ENCODE results near the gene LIN28A.
A peak's percentile ranks its signal among the peaks of the same experiment; 100 is the strongest.

LIN28A gene

DNA sequence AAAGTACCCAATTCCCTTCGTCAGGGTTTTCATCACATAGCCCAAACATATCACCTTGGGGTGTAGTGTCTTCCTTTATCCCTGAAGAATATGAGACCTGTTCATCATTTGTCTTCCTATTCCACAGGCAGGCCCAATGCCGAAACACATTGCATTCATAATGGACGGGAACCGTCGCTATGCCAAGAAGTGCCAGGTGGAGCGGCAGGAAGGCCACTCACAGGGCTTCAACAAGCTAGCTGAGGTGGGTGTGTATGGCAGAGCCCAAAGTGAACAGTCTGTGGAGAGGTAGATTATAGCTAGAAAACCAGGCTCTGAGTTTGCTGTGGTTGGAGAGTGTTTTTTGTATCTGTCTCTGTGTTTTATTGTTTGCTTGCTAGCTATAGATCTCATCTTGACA is 27.4 kb downstream of the LIN28A start:
- peak in 1 of 14 donors; percentile 61 for DNase-seq

DNA sequence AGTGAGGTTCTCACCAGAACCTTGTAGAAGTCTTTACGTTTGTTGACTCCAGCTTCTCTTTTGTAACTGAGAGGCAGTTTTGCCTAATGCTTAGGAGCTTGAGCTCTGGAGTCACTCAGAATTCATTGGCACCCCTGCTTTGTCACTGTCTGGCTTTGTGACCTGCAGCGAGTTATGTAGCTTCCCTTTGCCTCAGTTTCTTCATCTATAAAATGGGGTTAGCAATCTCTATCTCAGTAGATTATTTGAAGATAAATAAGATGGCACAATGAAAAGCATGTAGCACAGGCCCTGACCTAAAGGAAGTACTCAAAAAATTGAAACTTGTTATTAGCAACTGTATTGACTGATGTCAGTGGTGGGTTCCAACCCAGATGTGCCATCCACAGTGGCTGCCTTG is 29.6 kb downstream of the LIN28A start:
- DNase-seq: no peak

- no peak for DNase-seq
These were observed 39.3 kb downstream of the LIN28A start for GRCh38 chr1:26449868-26450267.

DNA sequence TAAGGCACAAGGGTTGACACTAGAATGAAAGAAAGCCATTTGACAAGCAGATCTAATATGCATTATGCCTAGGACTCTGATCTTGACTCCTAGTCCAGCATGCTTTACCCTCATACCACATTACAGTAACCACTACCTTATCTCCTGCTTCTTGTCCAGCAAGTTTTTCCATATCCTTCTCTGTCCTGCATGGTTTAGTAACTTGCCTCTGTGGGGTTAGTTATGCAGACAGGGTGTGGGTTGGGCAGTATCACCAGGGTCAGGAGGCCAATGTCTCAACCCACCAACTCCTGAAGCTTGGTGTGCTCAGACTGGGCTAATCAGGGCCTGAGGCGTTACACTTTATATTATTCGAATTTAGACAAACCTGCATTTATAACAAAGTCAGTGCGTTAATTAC is 40.3 kb downstream of the LIN28A start:
- no peak for DNase-seq

GRCh38 chr1:26452459-26453183 is 42.0 kb downstream of the LIN28A start:
- no peak for DNase-seq

GRCh38 chr1:26459148-26459547 is 48.5 kb downstream of the LIN28A start:
- no peak for DNase-seq

- DNase-seq: no peak
These were observed 49.0 kb downstream of the LIN28A start for GRCh38 chr1:26459573-26460031.

DNA sequence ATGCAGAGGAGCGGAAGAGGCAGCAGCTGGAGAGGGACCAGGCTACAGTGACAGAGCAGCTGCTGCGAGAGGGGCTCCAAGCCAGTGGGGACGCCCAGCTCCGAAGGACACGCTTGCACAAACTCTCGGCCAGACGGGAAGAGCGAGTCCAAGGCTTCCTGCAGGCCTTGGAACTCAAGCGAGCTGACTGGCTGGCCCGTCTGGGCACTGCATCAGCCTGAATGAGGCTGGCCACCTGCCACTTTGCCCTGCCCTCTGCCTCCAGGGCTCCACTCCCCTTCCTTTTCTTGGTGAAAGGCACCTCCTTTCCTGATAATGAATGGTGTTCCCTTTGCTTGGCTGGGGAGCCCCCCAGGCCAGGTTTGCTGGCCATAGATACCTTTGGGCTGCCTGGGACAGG is 58.3 kb downstream of the LIN28A start:
- peak in 7 of 14 donors; percentile 11 to 36 (median 26) for DNase-seq

GRCh38 chr1:26469558-26469957 is 58.9 kb downstream of the LIN28A start:
- DNase-seq: no peak

- peak in 1 of 14 donors; percentile 35 for DNase-seq
These were observed 60.4 kb downstream of the LIN28A start for GRCh38 chr1:26470878-26471497.

- peak in 12 of 14 donors; percentile 31 to 88 (median 62) for DNase-seq
These were observed 61.1 kb downstream of the LIN28A start for GRCh38 chr1:26471498-26472319.

- DNase-seq: peak; percentile 62 to 90 (median 86)
These were observed 61.8 kb downstream of the LIN28A start, which contains the start of gene HMGN2 for GRCh38 chr1:26472320-26472900. HMGN2 (plus strand) TSS chr1:26472440; CDS start chr1:26472613, 173 bp downstream.

DNA sequence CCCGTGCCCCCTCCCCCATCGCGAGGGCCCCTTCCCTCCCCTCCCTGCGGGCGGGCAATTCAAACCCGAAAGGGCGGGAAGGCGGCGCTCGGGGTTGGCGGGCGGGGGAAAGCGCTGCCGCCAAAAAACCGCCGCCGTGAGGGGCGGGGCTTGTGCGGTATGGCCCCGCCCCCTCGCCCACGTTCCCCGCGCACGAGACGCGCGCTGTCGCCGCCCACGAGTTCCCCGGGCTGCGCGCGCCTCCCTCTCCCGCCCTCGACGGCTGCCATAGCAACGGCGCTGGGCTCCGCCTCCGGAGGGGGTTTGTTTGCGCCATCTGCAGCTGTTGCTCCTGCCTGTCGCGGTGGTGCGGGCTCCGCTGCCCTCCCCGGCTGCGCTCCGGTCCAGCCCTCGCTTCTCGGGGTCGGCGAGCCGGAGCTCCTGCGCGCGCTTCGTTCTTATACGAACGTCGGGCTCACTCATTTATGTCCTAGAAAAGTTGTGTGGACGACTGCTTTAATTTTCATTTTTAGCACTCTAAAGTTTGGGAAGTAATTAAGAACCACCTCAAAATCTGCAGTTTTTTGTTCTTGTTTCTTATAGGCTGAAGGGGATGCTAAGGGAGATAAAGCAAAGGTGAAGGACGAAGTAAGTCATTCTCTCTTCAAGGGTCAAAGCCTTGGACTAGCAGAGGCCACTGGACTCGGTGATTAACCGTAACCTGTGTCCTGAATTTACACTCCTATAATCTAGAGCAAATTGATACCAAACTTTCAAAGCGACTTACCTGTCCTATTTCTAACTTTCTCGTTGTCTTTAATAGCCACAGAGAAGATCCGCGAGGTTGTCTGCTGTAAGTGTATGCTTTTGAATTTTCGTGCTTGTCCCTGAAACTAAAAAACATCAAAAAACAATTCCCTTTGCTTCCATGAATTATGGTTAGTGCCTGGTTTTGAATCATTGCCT is 62.6 kb downstream of the LIN28A start:
- DNase-seq: peak; percentile 55 to 95 (median 90)

DNA sequence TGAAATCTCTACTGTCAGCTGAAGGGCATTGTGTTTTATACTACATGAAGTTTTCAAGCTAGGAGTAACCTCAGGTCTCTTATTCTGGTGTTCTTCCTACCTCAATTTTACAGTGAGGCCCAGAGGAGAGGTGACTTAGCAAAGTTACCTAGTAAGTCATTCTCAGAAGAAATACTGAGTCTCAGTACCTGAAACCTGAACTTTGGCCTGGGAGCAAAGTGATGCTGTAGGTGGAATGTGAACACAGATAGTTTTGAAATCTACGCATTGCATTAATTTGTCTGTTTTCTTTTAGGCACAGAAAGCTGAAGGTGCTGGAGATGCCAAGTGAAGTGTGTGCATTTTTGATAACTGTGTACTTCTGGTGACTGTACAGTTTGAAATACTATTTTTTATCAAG is 64.2 kb downstream of the LIN28A start:
- no peak for DNase-seq

- DNase-seq: no peak
These were observed 65.4 kb downstream of the LIN28A start for GRCh38 chr1:26475989-26476388.

DNA sequence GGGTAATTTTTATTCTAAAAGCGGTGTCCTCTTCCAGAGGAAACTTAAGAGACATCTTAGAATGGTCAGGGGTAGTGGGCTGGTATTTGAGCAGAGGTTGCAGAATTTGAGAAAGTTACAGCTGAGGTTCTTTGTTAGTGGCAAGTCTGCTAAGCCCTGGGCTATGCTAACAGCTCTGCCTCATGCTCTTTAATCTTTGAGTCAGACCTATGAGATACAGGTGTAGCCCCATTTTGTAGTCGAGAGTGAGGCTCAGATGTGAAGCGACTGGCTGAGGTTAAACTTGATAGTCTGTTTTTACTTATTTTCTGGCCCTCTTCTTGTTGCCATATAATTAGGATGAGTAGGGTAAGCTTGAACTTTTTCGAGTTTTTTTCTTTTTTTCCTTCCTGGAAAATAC is 66.3 kb downstream of the LIN28A start:
- DNase-seq: no peak

GRCh38 chr1:26477446-26478152 is 67.0 kb downstream of the LIN28A start:
- no peak for DNase-seq

- DNase-seq: no peak
These were observed 67.5 kb downstream of the LIN28A start for GRCh38 chr1:26478159-26478558.

DNA sequence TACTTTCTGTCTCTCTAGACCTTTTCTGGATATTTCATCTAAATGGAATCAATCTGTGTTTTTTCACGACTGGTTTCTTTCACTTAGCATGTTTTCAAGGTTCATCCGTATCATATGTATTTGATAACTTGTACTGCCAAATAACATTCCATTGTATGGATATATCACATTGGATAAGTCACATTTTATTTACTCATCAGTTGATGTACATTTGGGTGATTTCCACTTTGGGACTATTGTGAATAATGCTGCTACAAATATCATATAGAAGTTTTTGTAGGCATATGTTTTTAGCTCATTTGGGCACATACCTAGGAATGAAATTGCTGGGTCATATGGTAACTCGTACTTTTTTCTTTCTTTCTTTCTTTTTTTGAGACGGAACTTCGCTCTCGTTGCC is 68.4 kb downstream of the LIN28A start:
- no peak for DNase-seq
